Osteocyte (in vitro differentiated cells): Measurements from ENCODE around the gene POLR1H. TPM values are rescaled to one million over a fixed set of nuclear protein-coding genes. Genes with fewer than 3 reads are reported as not detected.

Experiments used
- DNase-seq: peaks from one replicate; pipeline ENCODE4 v3.0.0; 2021; ENCODE audit warnings: mixed read lengths; ENCODE audit not compliant: unreplicated experiment; ENCODE audit errors: extremely low spot score
- H3K27ac Mint-ChIP-seq: one replicate; pipeline ENCODE4 v1.8.0; 2021; ENCODE audit warnings: mild to moderate bottlenecking, mixed read lengths; ENCODE audit not compliant: unreplicated experiment
- H3K27me3 Mint-ChIP-seq: one replicate; pipeline ENCODE4 v1.8.0; 2021; ENCODE audit warnings: mixed read lengths; ENCODE audit not compliant: unreplicated experiment
- H3K36me3 Mint-ChIP-seq: one replicate; pipeline ENCODE4 v1.8.0; 2021; ENCODE audit warnings: mixed read lengths; ENCODE audit not compliant: unreplicated experiment
- H3K4me1 Mint-ChIP-seq: one replicate; pipeline ENCODE4 v1.8.0; 2021; ENCODE audit warnings: mixed read lengths; ENCODE audit not compliant: unreplicated experiment
- H3K4me3 Mint-ChIP-seq: one replicate; pipeline ENCODE4 v1.8.0; 2021; ENCODE audit warnings: mild to moderate bottlenecking, moderate library complexity, mixed read lengths; ENCODE audit not compliant: unreplicated experiment
- H3K9me3 Mint-ChIP-seq: one replicate; pipeline ENCODE4 v1.8.0; 2021; ENCODE audit warnings: mixed read lengths; ENCODE audit not compliant: unreplicated experiment
- CTCF ChIP-seq: fragments of 200-600 bp; sonication (generic); IDR thresholded peaks from 2 replicates; pipeline ENCODE4 v1.5.0; 2021; ENCODE audit warnings: antibody characterized with exemption, mild to moderate bottlenecking, moderate library complexity
- total RNA-seq: library from RNA; stranded (reverse); gene quantifications from 2 replicates; pipeline ENCODE4 v1.2.1, GENCODE V29; 2021

Gene POLR1H
- total RNA-seq, 1 donor from 2014 or later: 20.1 TPM

GRCh38 chr6:30104661-30105060, 43.6 kb downstream of the POLR1H start:
- DNase-seq: no peak
- no peak for TF ChIP-seq CTCF
- no peaks in the 10 kb centered on the region for H3K9me3 Mint-ChIP-seq
- H3K27me3 Mint-ChIP-seq: peaks cover 51% of the 10 kb centered on the region
- no peaks in the 10 kb centered on the region for H3K36me3 Mint-ChIP-seq
- H3K4me3 Mint-ChIP-seq: no peak overlapping the region
- no peak overlapping the region for H3K27ac Mint-ChIP-seq
- peaks cover 31% of the 10 kb centered on the region for H3K4me1 Mint-ChIP-seq

- H3K9me3 Mint-ChIP-seq: no peaks in the 10 kb centered on the region
- peaks cover 72% of the 10 kb centered on the region for H3K27me3 Mint-ChIP-seq
- H3K36me3 Mint-ChIP-seq: no peaks in the 10 kb centered on the region
These were observed 50.3 kb downstream of the POLR1H start for GRCh38 chr6:30111266-30111856.

GRCh38 chr6:30112402-30112994, 51.4 kb downstream of the POLR1H start:
- no peak for DNase-seq
- Mint-ChIP-seq H3K27ac (no peak overlapping the region), H3K4me1 (no peaks in the 10 kb centered on the region), H3K36me3 (no peaks in the 10 kb centered on the region), H3K9me3 (no peaks in the 10 kb centered on the region), H3K4me3 (no peak overlapping the region), H3K27me3 (peaks cover 72% of the 10 kb centered on the region)
- no peak for TF ChIP-seq CTCF

More at GRCh38 chr6:30111266-30111856, 50.3 kb downstream of the POLR1H start:
- no peak overlapping the region for H3K27ac Mint-ChIP-seq
- TF ChIP-seq CTCF: no peak
- no peak overlapping the region for H3K4me3 Mint-ChIP-seq
- H3K4me1 Mint-ChIP-seq: no peaks in the 10 kb centered on the region
- DNase-seq: no peak

- no peak for DNase-seq
- Mint-ChIP-seq H3K27ac (no peak within 1 kb of the TSS), H3K4me3 (no peak within 1 kb of the TSS), H3K9me3 (no peaks in the 10 kb centered on the region), H3K27me3 (peaks cover 69% of the 10 kb centered on the region), H3K4me1 (no peaks in the 10 kb centered on the region), H3K36me3 (no peaks in the 10 kb centered on the region)
- TF ChIP-seq CTCF: no peak
These were observed 52.1 kb downstream of the POLR1H start, which contains the start of gene TRIM31 for GRCh38 chr6:30113003-30113759. Gene TRIM31 (minus strand): TSS chr6:30113090. CDS start chr6:30112805, 285 bp downstream.

- Mint-ChIP-seq H3K4me1 (no peaks in the 10 kb centered on the region), H3K27ac (no peak overlapping the region), H3K27me3 (peaks cover 66% of the 10 kb centered on the region), H3K4me3 (no peak overlapping the region), H3K9me3 (no peaks in the 10 kb centered on the region), H3K36me3 (no peaks in the 10 kb centered on the region)
- no peak for TF ChIP-seq CTCF
- DNase-seq: no peak
These were observed 52.8 kb downstream of the POLR1H start for GRCh38 chr6:30113841-30114240.
